Lower lobe of right lung (tissue), 2 donors: ENCODE measurements around the gene PRSS50. TPM values are rescaled to one million over a fixed set of nuclear protein-coding genes. Genes with fewer than 3 reads are reported as not detected.

Source experiments
- ATAC-seq, 2 donors: fragments of 200-7000 bp; cut with Tn5 transposase; one replicate each; pipeline ENCODE4 v1.9.1; 2020 to 2022; ENCODE audit warnings: mild to moderate bottlenecking in 2 of 2, moderate library complexity in 2 of 2
- DNase-seq: peaks from one replicate; pipeline ENCODE4 v3.0.0-alpha.2; 2020
- H3K27ac ChIP-seq: fragments of 200-600 bp; one replicate; pipeline ENCODE4 v1.8.0; 2022
- H3K27me3 ChIP-seq: fragments of 200-600 bp; one replicate; pipeline ENCODE4 v1.8.0; 2022; ENCODE audit warnings: low read depth
- H3K36me3 ChIP-seq: fragments of 200-600 bp; one replicate; pipeline ENCODE4 v1.8.0; 2022; ENCODE audit warnings: mild to moderate bottlenecking
- H3K4me1 ChIP-seq: fragments of 200-600 bp; one replicate; pipeline ENCODE4 v1.8.0; 2022
- H3K4me3 ChIP-seq: fragments of 200-600 bp; one replicate; pipeline ENCODE4 v1.8.0; 2022; ENCODE audit warnings: mild to moderate bottlenecking
- H3K9me3 ChIP-seq: fragments of 200-600 bp; one replicate; pipeline ENCODE4 v1.8.0; 2022
- intact Hi-C: fragments of 100-400 bp; cut with DNase I; formaldehyde crosslinking; loops from one replicate; pipeline ENCODE4 v1.11.0; 2022
- total RNA-seq: library from RNA; stranded (reverse); fragmentation: NEBNext Ultra II Directional; extraction: Animal tissue kit (Norgen Biotek cat#: 25700); gene quantifications from one replicate; pipeline ENCODE4 v1.2.1, GENCODE V29; 2021
- TF ChIP-seq, protein P1 (sequence below): fragments of 200-600 bp; IDR thresholded peaks from one replicate; pipeline ENCODE4 v1.8.0; 2022; ENCODE audit warnings: antibody characterized with exemption, mild to moderate bottlenecking
- donor health status: DM: no; HTN: yes; CAD: no; lungs with severe emphysema.

Gene PRSS50
- total RNA-seq, 1 donor from 2014 or later = 0.41 TPM

DNA sequence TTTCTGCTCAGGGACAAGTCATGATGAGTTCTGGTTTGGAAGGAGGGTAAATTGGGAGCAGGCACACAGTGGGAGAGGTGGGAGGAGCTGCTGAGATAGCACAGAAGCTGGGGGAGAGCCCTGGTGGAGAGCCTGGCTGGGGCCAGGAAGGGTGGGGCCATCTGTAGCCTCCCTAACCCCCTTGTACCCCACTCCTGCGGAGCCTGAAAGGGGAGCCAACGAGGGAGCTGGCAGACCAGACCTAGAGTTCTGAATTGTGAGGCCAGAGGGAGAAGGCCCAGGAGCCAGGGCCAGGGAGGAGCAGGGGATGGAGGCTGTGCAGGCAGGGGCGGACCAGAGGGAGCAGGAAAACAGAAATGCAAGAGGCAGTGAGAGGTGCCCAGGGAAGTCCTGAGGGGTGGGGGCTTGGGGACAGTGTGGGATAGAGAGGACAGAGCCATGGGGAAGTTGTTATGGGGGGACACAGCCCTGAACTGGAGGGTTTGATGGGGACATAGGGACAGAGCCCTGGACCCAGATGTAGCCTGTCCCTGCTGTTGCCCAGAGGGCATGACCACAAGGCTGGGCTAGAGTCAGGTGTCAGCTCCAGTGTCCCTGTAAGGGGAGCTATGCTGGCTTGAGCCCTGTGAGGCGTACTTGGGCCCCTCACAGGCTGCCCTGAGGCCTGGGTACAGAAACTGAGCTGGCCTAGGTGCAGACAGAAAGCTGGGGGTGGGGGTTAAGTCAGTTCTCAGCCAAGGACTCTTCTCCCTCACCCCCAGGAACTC is 15.2 kb downstream of the PRSS50 start:
- no peaks in the 10 kb centered on the region for H3K36me3 ChIP-seq
- TF ChIP-seq, protein P1, sequence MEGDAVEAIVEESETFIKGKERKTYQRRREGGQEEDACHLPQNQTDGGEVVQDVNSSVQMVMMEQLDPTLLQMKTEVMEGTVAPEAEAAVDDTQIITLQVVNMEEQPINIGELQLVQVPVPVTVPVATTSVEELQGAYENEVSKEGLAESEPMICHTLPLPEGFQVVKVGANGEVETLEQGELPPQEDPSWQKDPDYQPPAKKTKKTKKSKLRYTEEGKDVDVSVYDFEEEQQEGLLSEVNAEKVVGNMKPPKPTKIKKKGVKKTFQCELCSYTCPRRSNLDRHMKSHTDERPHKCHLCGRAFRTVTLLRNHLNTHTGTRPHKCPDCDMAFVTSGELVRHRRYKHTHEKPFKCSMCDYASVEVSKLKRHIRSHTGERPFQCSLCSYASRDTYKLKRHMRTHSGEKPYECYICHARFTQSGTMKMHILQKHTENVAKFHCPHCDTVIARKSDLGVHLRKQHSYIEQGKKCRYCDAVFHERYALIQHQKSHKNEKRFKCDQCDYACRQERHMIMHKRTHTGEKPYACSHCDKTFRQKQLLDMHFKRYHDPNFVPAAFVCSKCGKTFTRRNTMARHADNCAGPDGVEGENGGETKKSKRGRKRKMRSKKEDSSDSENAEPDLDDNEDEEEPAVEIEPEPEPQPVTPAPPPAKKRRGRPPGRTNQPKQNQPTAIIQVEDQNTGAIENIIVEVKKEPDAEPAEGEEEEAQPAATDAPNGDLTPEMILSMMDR = no peak
- peaks cover 20% of the 10 kb centered on the region for H3K27me3 ChIP-seq
- DNase-seq (peak; percentile 32), ATAC-seq (no peak)
- H3K9me3 ChIP-seq = no peaks in the 10 kb centered on the region
- no peak overlapping the region for H3K27ac ChIP-seq
- peaks cover 28% of the 10 kb centered on the region for H3K4me1 ChIP-seq
- H3K4me3 ChIP-seq = no peak overlapping the region
- intact Hi-C loops = loop anchor here (10.0 kb wide), 1 partner anchor 192 kb away; no protein-coding TSS in a partner anchor

DNA sequence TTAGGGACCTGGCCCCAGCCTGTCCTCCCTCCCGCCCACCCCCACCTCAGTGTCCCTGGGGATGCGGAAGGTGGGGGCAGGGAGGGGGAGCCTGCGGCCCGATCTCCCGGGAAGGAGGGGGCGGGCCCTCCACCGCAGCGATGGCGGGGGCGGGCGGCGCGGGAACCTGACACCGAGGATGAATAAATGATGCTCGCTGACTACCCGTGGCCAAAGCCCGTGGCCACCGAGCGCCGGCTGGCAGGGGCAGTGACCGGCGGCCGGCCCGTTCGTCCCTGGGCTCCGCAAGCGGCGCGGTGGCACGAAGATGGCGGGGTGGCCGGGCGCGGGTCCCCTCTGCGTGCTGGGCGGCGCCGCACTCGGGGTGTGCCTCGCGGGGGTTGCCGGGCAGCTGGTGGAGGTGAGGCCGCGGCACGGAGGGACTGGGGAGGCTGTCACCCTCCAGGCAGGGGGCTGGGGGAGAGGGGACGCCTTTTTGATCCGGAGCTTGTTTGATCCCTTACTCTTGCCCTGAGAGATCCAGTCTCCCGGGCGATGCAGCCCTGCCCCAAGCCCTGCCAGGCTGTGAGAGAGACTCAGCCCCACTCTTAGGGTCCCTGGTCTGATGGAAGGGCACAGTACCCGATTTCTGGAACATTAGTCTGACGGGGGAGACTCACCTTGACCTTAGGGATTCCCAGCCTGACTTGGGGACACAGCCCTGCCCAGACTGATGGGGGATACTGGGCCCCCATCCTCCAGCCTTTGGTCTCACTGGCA is 16.3 kb downstream of the PRSS50 start, which contains the start of gene TMIE:
TMIE (plus strand) TSS at position 212 of the 759 bp plus-strand sequence; CDS start at position 308, 96 bp downstream.
- H3K27ac ChIP-seq = peak within 1 kb of the TSS; percentile 41
- TF ChIP-seq, protein P1 = no peak
- intact Hi-C loops = loop anchor here (10.0 kb wide), 1 partner anchor 193 kb away; no protein-coding TSS in a partner anchor
- H3K36me3 ChIP-seq = no peaks in the 10 kb centered on the region
- DNase-seq (no peak), ATAC-seq (no peak)
- peak within 1 kb of the TSS; percentile 41 for H3K4me3 ChIP-seq
- peaks cover 20% of the 10 kb centered on the region for H3K27me3 ChIP-seq
- H3K4me1 ChIP-seq = peaks cover 36% of the 10 kb centered on the region
- H3K9me3 ChIP-seq = no peaks in the 10 kb centered on the region

DNA sequence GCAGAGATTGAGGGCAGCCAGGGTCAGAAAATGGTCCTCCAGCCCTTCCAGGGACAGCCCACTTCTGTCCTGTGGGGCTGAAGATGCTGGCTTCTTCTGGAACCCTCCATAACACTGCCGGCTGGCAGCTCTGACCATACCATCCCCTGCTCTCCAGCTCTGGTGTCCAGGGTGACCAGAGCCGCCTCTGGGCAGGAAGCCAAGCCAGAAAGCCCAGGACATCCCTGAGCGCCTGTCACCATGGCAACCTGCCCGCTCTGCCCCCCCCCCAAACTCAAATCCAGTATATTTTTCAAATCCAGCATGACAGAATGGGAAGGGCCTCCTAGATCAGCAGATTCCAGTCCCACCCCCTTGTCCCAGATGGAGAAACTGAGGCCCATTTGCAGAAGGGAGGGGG is 16.9 kb downstream of the PRSS50 start:
- Histone ChIP-seq H3K9me3 (no peaks in the 10 kb centered on the region), H3K27me3 (peaks cover 20% of the 10 kb centered on the region), H3K4me3 (peak overlapping the region; percentile 41), H3K36me3 (no peaks in the 10 kb centered on the region), H3K4me1 (peaks cover 42% of the 10 kb centered on the region), H3K27ac (peak overlapping the region; percentile 41)
- ATAC-seq = no peak
- no peak for DNase-seq
- intact Hi-C loops = loop anchor here (10.0 kb wide), 1 partner anchor 194 kb away; no protein-coding TSS in a partner anchor
- TF ChIP-seq, protein P1 = no peak

DNA sequence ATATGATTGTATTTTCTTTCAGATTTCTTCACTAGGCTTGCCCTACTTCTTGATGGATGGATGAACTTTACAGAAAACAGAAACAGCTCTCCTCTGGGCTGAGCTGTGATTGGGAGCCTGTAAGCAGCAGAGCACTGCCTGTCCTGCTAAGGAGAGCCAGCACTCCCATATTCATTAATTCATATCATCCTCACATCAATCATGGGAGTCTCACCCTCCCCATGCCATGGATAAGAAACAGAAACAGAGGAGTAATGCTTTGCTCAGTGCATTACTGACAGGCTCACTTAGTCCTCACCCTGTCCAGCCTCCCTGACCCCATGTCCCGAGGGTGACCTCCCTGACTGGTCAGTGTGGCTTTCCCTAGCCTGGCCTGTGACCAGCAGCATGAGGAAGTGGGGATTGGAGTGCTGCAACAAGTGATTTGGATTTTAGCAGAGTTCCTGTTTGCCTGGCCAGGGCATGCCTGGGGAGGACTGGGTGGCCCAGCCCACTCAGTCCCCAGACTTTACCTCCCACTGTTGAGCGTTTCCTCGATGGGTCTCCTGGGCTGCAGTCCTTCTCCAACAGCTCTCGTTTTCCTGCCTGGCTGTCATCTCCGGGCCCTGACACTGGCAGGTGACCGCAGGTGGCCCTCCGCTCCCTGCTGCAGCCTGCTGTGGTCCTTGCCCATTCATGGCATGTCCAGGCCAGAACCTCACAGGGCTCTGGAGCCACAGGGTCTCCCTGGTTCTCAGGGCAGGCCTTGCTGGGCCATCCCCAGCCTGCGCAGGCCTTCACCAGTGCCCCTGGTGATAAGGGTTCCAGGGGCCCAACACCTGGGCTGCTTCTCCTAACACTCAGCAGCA is 17.8 kb downstream of the PRSS50 start:
- no peaks in the 10 kb centered on the region for H3K36me3 ChIP-seq
- peak overlapping the region; percentile 41 for H3K27ac ChIP-seq
- TF ChIP-seq, protein P1 = no peak
- DNase-seq (peak; percentile 83), ATAC-seq (peak; percentile 47 to 81)
- H3K4me3 ChIP-seq = no peak overlapping the region
- peaks cover 20% of the 10 kb centered on the region for H3K27me3 ChIP-seq
- intact Hi-C loops = loop anchor here (10.0 kb wide), 1 partner anchor 195 kb away; no protein-coding TSS in a partner anchor
- no peaks in the 10 kb centered on the region for H3K9me3 ChIP-seq
- H3K4me1 ChIP-seq = peaks cover 50% of the 10 kb centered on the region
